PFSK-1 (cell line): ENCODE measurements around the gene GLRX.

ENCODE experiments used
- FOXP2 ChIP-seq: optimal IDR thresholded peaks from 2 replicates; pipeline ENCODE3; 2011; ENCODE audit warnings: borderline replicate concordance, control low read depth, inconsistent platforms; ENCODE audit not compliant: insufficient read depth; ENCODE audit errors: extremely low read length, extremely low read depth
- POLR2AphosphoS5 ChIP-seq: IDR thresholded peaks from 2 replicates; pipeline ENCODE4 v1.6.1; 2012; ENCODE audit warnings: low read depth, mild to moderate bottlenecking, control low read depth, low read length, moderate library complexity
- REST ChIP-seq, 2 experiments: IDR thresholded peaks; 2 replicates each; pipeline versions ENCODE4 v1.6.1 to v1.8.0; 2011 to 2012; ENCODE audit warnings: low read depth in 2 of 2, low read length in 2 of 2, control low read depth in 1 of 2, inconsistent platforms in 1 of 2, mild to moderate bottlenecking in 1 of 2, moderate library complexity in 1 of 2; ENCODE audit not compliant: insufficient read depth in 1 of 2
- SIN3A ChIP-seq: IDR thresholded peaks from 2 replicates; pipeline ENCODE4 v1.6.1; 2012; ENCODE audit warnings: mild to moderate bottlenecking, low read length, moderate library complexity, borderline replicate concordance; ENCODE audit not compliant: insufficient read depth
- TAF1 ChIP-seq: IDR thresholded peaks from 2 replicates; pipeline ENCODE4 v1.6.1; 2012; ENCODE audit warnings: low read length, control low read depth, borderline replicate concordance; ENCODE audit not compliant: insufficient read depth

Gene GLRX

GRCh38 chr5:95808013-95808685 is 14.4 kb downstream of the GLRX start:
- no peak for TF ChIP-seq SIN3A
- TF ChIP-seq POLR2AphosphoS5: no peak
- TF ChIP-seq FOXP2: no peak
- no peak for TF ChIP-seq REST (IDR thresholded peaks at IDR 0.05; ENCODE audit: insufficient read depth in 1 of 2, low read depth in 2 of 2, low read length in 2 of 2)
- TF ChIP-seq TAF1: no peak

- no peak for TF ChIP-seq REST (IDR thresholded peaks at IDR 0.05; ENCODE audit: insufficient read depth in 1 of 2, low read depth in 2 of 2, low read length in 2 of 2)
- TF ChIP-seq TAF1: no peak
- TF ChIP-seq POLR2AphosphoS5: no peak
- TF ChIP-seq SIN3A: no peak
- TF ChIP-seq FOXP2: no peak
Observed at GRCh38 chr5:95806687-95807086, 15.8 kb downstream of the GLRX start.

- TF ChIP-seq FOXP2 (no peak), POLR2AphosphoS5 (no peak), REST (IDR thresholded peaks at IDR 0.05; ENCODE audit: insufficient read depth in 1 of 2, low read depth in 2 of 2, low read length in 2 of 2) (no peak), TAF1 (no peak), SIN3A (no peak)
Observed at GRCh38 chr5:95804736-95805539, 17.6 kb downstream of the GLRX start.

GRCh38 chr5:95803271-95804148 is 19.0 kb downstream of the GLRX start:
- TF ChIP-seq FOXP2: no peak
- no peak for TF ChIP-seq REST (IDR thresholded peaks at IDR 0.05; ENCODE audit: insufficient read depth in 1 of 2, low read depth in 2 of 2, low read length in 2 of 2)
- no peak for TF ChIP-seq SIN3A
- no peak for TF ChIP-seq TAF1
- no peak for TF ChIP-seq POLR2AphosphoS5
